SU-DHL-6 (cell line): ENCODE measurements around the gene CHRM1.

Experiments used
- H2AFZ ChIP-seq: fragments of 200-600 bp; sonication (generic); 2 replicates; pipeline ENCODE4 v1.6.1; 2014; ENCODE audit warnings: low read depth, mild to moderate bottlenecking, moderate library complexity, mixed read lengths, antibody characterized with exemption, low read length; ENCODE audit not compliant: severe bottlenecking
- H3F3A ChIP-seq: fragments of 200-600 bp; shearing (Covaris generic); 2 replicates; pipeline ENCODE4 v1.6.0; 2016; ENCODE audit warnings: antibody characterized with exemption, mild to moderate bottlenecking; ENCODE audit not compliant: insufficient read depth
- H3K27ac ChIP-seq: fragments of 200-600 bp; sonication (generic); 2 replicates; pipeline ENCODE4 v1.5.1; 2016; ENCODE audit warnings: low read depth, mild to moderate bottlenecking, low read length, moderate library complexity, mixed read lengths
- H3K27me3 ChIP-seq: fragments of 200-600 bp; sonication (generic), shearing (Covaris generic); 2 replicates; pipeline ENCODE4 v1.6.0; 2014; ENCODE audit warnings: mild to moderate bottlenecking, low read length
- H3K36me3 ChIP-seq: fragments of 200-600 bp; sonication (generic); 2 replicates; pipeline ENCODE4 v1.6.1; 2014; ENCODE audit warnings: mild to moderate bottlenecking, low read length, mixed read lengths
- H3K4me2 ChIP-seq: fragments of 300-600, 200-600 bp; shearing (Covaris generic), sonication (generic); 2 replicates; pipeline ENCODE4 v1.6.0; 2014; ENCODE audit warnings: low read length, low read depth, mild to moderate bottlenecking; ENCODE audit not compliant: poor library complexity, severe bottlenecking
- H3K4me3 ChIP-seq: fragments of 200-600 bp; sonication (generic); 2 replicates; pipeline ENCODE4 v1.5.1; 2014; ENCODE audit warnings: antibody characterized with exemption, low read length, mild to moderate bottlenecking, mixed read lengths; ENCODE audit not compliant: insufficient read depth, poor library complexity, severe bottlenecking
- H3K79me2 ChIP-seq: fragments of 200-600 bp; sonication (generic); 2 replicates; pipeline ENCODE4 v1.6.1; 2014; ENCODE audit warnings: mild to moderate bottlenecking, low read length, moderate library complexity; ENCODE audit not compliant: insufficient read depth
- H3K9ac ChIP-seq: fragments of 200-600 bp; sonication (generic); 2 replicates; pipeline ENCODE4 v1.7.0; 2014; ENCODE audit warnings: mild to moderate bottlenecking, low read length
- H3K9me2 ChIP-seq: fragments of 200-600 bp; sonication (generic); replicated peaks from 2 replicates; pipeline ENCODE4 v1.6.1; 2014; ENCODE audit warnings: low read length; ENCODE audit not compliant: insufficient read depth
- H3K9me3 ChIP-seq: fragments of 200-600 bp; sonication (generic); 2 replicates; pipeline ENCODE4 v1.6.1; 2014; ENCODE audit warnings: low read length, mixed read lengths; ENCODE audit not compliant: insufficient read depth
- H4K20me1 ChIP-seq: fragments of 200-600 bp; sonication (generic); 2 replicates; pipeline ENCODE4 v1.6.1; 2014; ENCODE audit warnings: low read depth, mild to moderate bottlenecking, antibody characterized with exemption, low read length, moderate library complexity, mixed read lengths
- CTCF ChIP-seq: fragments of 200-600 bp; sonication (generic); IDR thresholded peaks from one replicate; pipeline ENCODE4 v1.5.1; 2017; ENCODE audit warnings: antibody characterized with exemption, mild to moderate bottlenecking, low read length, moderate library complexity; ENCODE audit not compliant: insufficient read depth, poor library complexity, severe bottlenecking
- EZH2phosphoT487 ChIP-seq: fragments of 200-600 bp; sonication (generic), shearing (Covaris generic); conservative IDR thresholded peaks from 2 replicates; pipeline ENCODE4 v1.6.1; 2018; ENCODE audit warnings: mild to moderate bottlenecking, antibody characterized with exemption, low read length, moderate library complexity, mixed read lengths

The CHRM1 gene

GRCh38 chr11:62933750-62934495 lies 12.8 kb upstream of the CHRM1 start:
- Histone ChIP-seq H2AFZ (no peak overlapping the region), H4K20me1 (no peaks in the 10 kb centered on the region), H3K9me2 (no peaks in the 10 kb centered on the region), H3K36me3 (no peaks in the 10 kb centered on the region), H3K9ac (no peak overlapping the region), H3K27ac (no peak overlapping the region), H3F3A (no peaks in the 10 kb centered on the region), H3K79me2 (no peaks in the 10 kb centered on the region), H3K4me2 (no peak overlapping the region), H3K4me3 (no peak overlapping the region), H3K27me3 (no peaks in the 10 kb centered on the region), H3K9me3 (no peaks in the 10 kb centered on the region)
- TF ChIP-seq CTCF: no peak
- no peak for TF ChIP-seq EZH2phosphoT487

GRCh38 chr11:62933285-62933684 lies 12.1 kb upstream of the CHRM1 start:
- Histone ChIP-seq H2AFZ (no peak overlapping the region), H3K9me2 (no peaks in the 10 kb centered on the region), H3K4me2 (no peak overlapping the region), H3K27me3 (no peaks in the 10 kb centered on the region), H3K27ac (no peak overlapping the region), H3K79me2 (no peaks in the 10 kb centered on the region), H3K9me3 (no peaks in the 10 kb centered on the region), H3K9ac (no peak overlapping the region), H3F3A (no peaks in the 10 kb centered on the region), H3K36me3 (no peaks in the 10 kb centered on the region), H4K20me1 (no peaks in the 10 kb centered on the region), H3K4me3 (no peak overlapping the region)
- no peak for TF ChIP-seq EZH2phosphoT487
- no peak for TF ChIP-seq CTCF

- no peak overlapping the region for H3K27ac ChIP-seq
These were observed 10.5 kb upstream of the CHRM1 start for GRCh38 chr11:62931499-62932278.

More at GRCh38 chr11:62931499-62932278, 10.5 kb upstream of the CHRM1 start:
- Histone ChIP-seq H3K9me2 (no peaks in the 10 kb centered on the region), H3K79me2 (no peaks in the 10 kb centered on the region), H3F3A (no peaks in the 10 kb centered on the region), H3K36me3 (no peaks in the 10 kb centered on the region), H4K20me1 (no peaks in the 10 kb centered on the region), H3K4me2 (no peak overlapping the region), H3K4me3 (no peak overlapping the region), H3K9me3 (no peaks in the 10 kb centered on the region), H2AFZ (no peak overlapping the region), H3K27me3 (no peaks in the 10 kb centered on the region), H3K9ac (no peak overlapping the region)
- TF ChIP-seq EZH2phosphoT487 (no peak), CTCF (no peak)
